AG09309 (cell line): ENCODE data around the gene NOL4L.

Source experiments
- DNase-seq: peaks from one replicate; pipeline ENCODE4 v3.0.0-alpha.2; 2010; ENCODE audit warnings: low read depth
- H3K4me3 ChIP-seq: 2 replicates; pipeline ENCODE4 v1.5.1; 2011; ENCODE audit warnings: mild to moderate bottlenecking, low read depth, low read length, moderate library complexity; ENCODE audit not compliant: control insufficient read depth
- TF ChIP-seq, protein P1 (sequence below): IDR thresholded peaks from 2 replicates; pipeline ENCODE4 v1.5.1; 2011; ENCODE audit warnings: mild to moderate bottlenecking, low read depth, low read length, inconsistent platforms; ENCODE audit not compliant: insufficient read depth, control insufficient read depth; ENCODE audit errors: missing control alignments

The NOL4L gene

GRCh38 chr20:32544893-32545840 lies 40.0 kb downstream of the NOL4L start:
- no peak for DNase-seq
- no peak overlapping the region for H3K4me3 ChIP-seq
- TF ChIP-seq, protein P1, sequence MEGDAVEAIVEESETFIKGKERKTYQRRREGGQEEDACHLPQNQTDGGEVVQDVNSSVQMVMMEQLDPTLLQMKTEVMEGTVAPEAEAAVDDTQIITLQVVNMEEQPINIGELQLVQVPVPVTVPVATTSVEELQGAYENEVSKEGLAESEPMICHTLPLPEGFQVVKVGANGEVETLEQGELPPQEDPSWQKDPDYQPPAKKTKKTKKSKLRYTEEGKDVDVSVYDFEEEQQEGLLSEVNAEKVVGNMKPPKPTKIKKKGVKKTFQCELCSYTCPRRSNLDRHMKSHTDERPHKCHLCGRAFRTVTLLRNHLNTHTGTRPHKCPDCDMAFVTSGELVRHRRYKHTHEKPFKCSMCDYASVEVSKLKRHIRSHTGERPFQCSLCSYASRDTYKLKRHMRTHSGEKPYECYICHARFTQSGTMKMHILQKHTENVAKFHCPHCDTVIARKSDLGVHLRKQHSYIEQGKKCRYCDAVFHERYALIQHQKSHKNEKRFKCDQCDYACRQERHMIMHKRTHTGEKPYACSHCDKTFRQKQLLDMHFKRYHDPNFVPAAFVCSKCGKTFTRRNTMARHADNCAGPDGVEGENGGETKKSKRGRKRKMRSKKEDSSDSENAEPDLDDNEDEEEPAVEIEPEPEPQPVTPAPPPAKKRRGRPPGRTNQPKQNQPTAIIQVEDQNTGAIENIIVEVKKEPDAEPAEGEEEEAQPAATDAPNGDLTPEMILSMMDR = no peak

DNA sequence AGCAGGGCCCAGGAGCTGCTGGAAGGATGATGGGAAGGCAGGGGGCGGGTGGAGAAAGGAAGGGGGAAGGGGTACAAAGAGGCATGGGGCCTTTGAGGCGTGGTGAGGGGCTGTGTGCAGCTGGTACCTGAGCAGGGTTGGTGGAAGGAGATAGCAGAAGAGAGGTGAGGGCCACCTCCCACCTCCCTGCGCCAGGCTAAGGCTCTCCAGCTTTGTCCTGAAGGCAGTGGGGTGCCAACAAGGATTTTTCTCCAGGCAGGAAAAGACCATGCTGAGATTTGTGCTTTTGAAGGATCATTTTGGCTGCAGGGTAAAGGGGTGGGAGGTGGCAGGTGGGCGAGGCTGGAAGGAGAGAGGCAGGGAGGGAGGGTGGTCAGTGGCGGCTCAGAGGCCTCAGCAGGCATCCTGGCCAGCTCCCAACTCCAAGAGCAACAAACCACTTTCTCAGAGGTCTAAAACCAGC lies 40.8 kb downstream of the NOL4L start:
- DNase-seq = no peak
- no peak overlapping the region for H3K4me3 ChIP-seq
- TF ChIP-seq, protein P1 = no peak

DNA sequence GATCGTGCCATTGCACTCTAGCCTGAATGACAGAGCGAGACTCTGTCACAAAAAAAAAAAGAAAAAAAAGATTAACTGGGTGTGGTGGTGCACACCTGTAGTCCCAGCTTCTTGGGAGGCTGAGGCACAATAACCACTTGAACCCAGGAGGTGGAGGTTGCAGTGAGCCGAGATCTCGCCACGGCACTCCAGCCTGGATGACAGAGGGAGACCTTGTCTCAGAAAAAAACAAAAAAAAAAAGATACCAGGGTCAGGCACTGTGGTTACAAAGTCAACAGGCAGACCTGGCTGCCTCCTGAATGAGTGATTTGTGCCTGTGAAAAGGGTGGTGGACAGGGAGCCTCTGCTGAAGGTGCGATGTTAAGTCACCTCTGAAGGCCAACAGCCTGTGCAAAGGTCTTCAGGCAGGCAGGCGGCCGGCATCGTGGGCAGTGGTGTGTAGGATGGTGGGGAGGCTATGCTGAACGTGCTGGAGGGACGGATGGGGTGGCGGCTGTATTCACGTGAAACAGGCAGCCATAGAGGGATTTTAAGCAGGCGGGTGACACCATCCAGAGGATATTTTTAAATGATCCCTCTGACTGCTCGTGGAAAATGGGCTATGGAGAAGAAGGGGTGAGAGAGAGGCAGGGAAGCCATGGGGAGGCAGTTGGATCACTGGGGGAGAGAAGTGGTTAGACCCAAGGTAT lies 41.4 kb downstream of the NOL4L start:
- TF ChIP-seq, protein P1 = no peak
- no peak overlapping the region for H3K4me3 ChIP-seq
- no peak for DNase-seq

DNA sequence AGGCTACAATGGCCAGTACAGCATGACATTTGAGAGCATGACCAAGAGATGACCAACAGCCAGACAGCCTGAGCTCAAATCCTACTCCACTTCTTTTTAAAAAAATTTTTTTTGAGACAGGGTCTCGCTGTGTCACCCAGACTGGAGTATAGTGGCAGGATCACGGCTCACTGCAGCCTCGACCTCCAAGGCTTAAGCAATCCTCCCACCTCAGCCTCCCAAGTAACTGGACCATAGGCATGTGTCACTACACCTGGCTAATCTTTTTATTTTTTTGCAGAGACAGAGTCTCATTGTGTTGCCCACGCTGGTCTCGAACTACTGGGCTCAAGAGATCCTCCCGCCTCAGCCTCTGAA lies 42.9 kb downstream of the NOL4L start:
- H3K4me3 ChIP-seq = no peak overlapping the region
- no peak for DNase-seq
- TF ChIP-seq, protein P1 = no peak

DNA sequence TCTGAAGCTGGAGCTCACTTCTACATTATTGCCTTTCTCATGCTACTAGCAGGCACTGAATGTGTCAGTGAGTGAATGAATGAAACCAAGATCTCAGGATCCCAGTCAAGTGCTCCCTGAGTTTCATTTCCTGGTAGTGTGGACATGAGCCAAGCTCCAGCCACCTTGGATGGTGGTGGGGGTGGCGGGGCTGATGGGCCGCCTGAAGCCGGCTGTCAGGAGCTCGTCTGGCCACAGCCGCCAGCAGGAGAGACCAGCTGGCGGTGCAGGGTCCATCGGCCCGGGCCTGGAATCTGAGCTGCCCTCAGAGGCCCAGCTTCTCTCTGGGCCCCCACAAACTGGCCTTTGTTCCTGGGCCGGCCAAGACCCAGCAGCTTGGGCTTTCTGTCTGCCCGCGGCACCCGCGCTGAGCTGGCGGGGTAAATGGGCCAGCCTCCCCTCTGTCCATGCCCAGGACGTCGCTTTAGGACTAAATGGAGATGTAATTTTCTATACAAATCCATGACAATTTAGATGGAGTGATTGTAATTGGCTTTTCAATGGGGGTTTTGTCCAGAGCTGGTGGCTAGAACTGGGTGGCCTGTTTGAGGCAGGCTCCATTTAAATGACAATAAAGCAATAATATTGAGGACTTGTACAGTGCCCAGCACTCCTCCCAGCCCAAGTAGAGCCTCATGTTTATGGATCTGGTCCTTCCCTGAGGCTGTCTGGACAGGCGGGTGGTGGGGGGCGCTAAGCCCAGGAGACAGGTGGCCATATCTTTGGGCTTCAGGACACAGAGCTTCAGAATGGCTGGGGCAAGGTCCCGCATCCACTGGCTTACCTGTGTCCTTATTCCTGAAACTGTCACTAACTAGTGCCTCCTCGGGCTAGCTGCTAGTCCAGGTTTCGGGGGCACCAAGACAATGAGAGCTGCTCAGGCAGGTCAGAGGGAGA lies 43.5 kb downstream of the NOL4L start:
- no peak overlapping the region for H3K4me3 ChIP-seq
- no peak for DNase-seq
- TF ChIP-seq, protein P1 = no peak
